DMS153 (cell line): Measurements from ENCODE around the gene TNP2.
"Not testable (repeated sequence)": the region's sequence is repeated elsewhere in the genome, so short reads cannot be mapped to it uniquely, and the experiment has no call there.

Source experiments
- DNase-seq: peaks from one replicate; lab custom pipeline; 2025; lab: John Stamatoyannopoulos, UW

The TNP2 gene

GRCh38 chr16:11300560-11300892 lies 31.4 kb upstream of the TNP2 start:
- DNase-seq: no peak

GRCh38 chr16:11299865-11300559 lies 30.9 kb upstream of the TNP2 start:
- DNase-seq: no peak

- DNase-seq: not testable (repeated sequence)
Measured at GRCh38 chr16:11298950-11299547, 29.9 kb upstream of the TNP2 start.

- no peak for DNase-seq
Measured at GRCh38 chr16:11298143-11298900, 29.2 kb upstream of the TNP2 start.

- DNase-seq: peak; percentile 85
Measured at GRCh38 chr16:11297492-11298142, 28.5 kb upstream of the TNP2 start.

GRCh38 chr16:11296706-11297491 lies 27.8 kb upstream of the TNP2 start:
- DNase-seq: no peak

GRCh38 chr16:11296351-11296705 lies 27.2 kb upstream of the TNP2 start:
- DNase-seq: no peak

- no peak for DNase-seq
Measured at GRCh38 chr16:11295672-11296071, 26.5 kb upstream of the TNP2 start.

- DNase-seq: no peak
Measured at GRCh38 chr16:11292076-11292748, 23.1 kb upstream of the TNP2 start.

GRCh38 chr16:11291091-11291703 lies 22.1 kb upstream of the TNP2 start:
- no peak for DNase-seq

- no peak for DNase-seq
Measured at GRCh38 chr16:11290102-11290893, 21.2 kb upstream of the TNP2 start.

GRCh38 chr16:11289696-11290095 lies 20.6 kb upstream of the TNP2 start:
- DNase-seq: not testable (repeated sequence)

GRCh38 chr16:11289202-11289601 lies 20.1 kb upstream of the TNP2 start:
- DNase-seq: no peak

GRCh38 chr16:11285842-11286241 lies 16.7 kb upstream of the TNP2 start:
- no peak for DNase-seq

- no peak for DNase-seq
Measured at GRCh38 chr16:11283820-11284248, 14.7 kb upstream of the TNP2 start.

- DNase-seq: no peak
Measured at GRCh38 chr16:11280616-11281522, 11.7 kb upstream of the TNP2 start, which contains the start of gene PRM1. Gene PRM1, minus strand, starts transcription at chr16:11281330. Its CDS starts 92 bp downstream, at chr16:11281238.

GRCh38 chr16:11278681-11279628 lies 9.8 kb upstream of the TNP2 start:
- DNase-seq: no peak
